ENCODE results near the gene DAZAP1.
A peak's percentile ranks its signal among the peaks of the same experiment; 100 is the strongest.
"Not testable (repeated sequence)": the region's sequence is repeated elsewhere in the genome, so short reads cannot be mapped to it uniquely, and the experiment has no call there.

The DAZAP1 gene

GRCh38 chr19:1420085-1420484 lies 12.7 kb downstream of the DAZAP1 start:
- not testable (repeated sequence) for H3K4me3 ChIP-seq (ENCODE audit: low read depth in 1 of 2, low read length in 2 of 2); H3K27me3 ChIP-seq (ENCODE audit: control insufficient read depth in 1 of 2, insufficient read depth in 2 of 2, low read length in 2 of 2); H3K27ac ChIP-seq (ENCODE audit: low read depth, low read length); H3K9me3 ChIP-seq (ENCODE audit: control insufficient read depth in 1 of 2, low read length in 2 of 2); H3K9ac ChIP-seq (ENCODE audit: low read depth in 1 of 2, low read length in 2 of 2)
- Histone ChIP-seq H3K36me3 (ENCODE audit: control insufficient read depth in 1 of 2, insufficient read depth in 2 of 2, low read length in 2 of 2) (peaks cover 34 to 77% of the 10 kb centered on the region in 2 donors), H3K4me1 (ENCODE audit: control insufficient read depth in 1 of 2, insufficient read depth in 2 of 2, low read length in 2 of 2) (peaks cover 33 to 36% of the 10 kb centered on the region in 2 donors)

GRCh38 chr19:1420590-1420989 lies 13.2 kb downstream of the DAZAP1 start:
- Histone ChIP-seq H3K27me3 (ENCODE audit: control insufficient read depth in 1 of 2, insufficient read depth in 2 of 2, low read length in 2 of 2) (no peaks in the 10 kb centered on the region), H3K9me3 (ENCODE audit: control insufficient read depth in 1 of 2, low read length in 2 of 2) (no peaks in the 10 kb centered on the region), H3K36me3 (ENCODE audit: control insufficient read depth in 1 of 2, insufficient read depth in 2 of 2, low read length in 2 of 2) (peaks cover 39 to 82% of the 10 kb centered on the region in 2 donors), H3K9ac (ENCODE audit: low read depth in 1 of 2, low read length in 2 of 2) (no peak overlapping the region), H3K27ac (ENCODE audit: low read depth, low read length) (no peak overlapping the region), H3K4me3 (ENCODE audit: low read depth in 1 of 2, low read length in 2 of 2) (no peak overlapping the region), H3K4me1 (ENCODE audit: control insufficient read depth in 1 of 2, insufficient read depth in 2 of 2, low read length in 2 of 2) (peaks cover 28 to 31% of the 10 kb centered on the region in 2 donors)

- no peaks in the 10 kb centered on the region for H3K9me3 ChIP-seq (ENCODE audit: control insufficient read depth in 1 of 2, low read length in 2 of 2)
- no peak overlapping the region for H3K27ac ChIP-seq (ENCODE audit: low read depth, low read length)
- H3K27me3 ChIP-seq (ENCODE audit: control insufficient read depth in 1 of 2, insufficient read depth in 2 of 2, low read length in 2 of 2), result no peaks in the 10 kb centered on the region
- H3K9ac ChIP-seq (ENCODE audit: low read depth in 1 of 2, low read length in 2 of 2), result no peak overlapping the region
- H3K4me3 ChIP-seq (ENCODE audit: low read depth in 1 of 2, low read length in 2 of 2), result no peak overlapping the region
- H3K4me1 ChIP-seq (ENCODE audit: control insufficient read depth in 1 of 2, insufficient read depth in 2 of 2, low read length in 2 of 2), result peaks cover 20 to 23% of the 10 kb centered on the region in 2 donors
- H3K36me3 ChIP-seq (ENCODE audit: control insufficient read depth in 1 of 2, insufficient read depth in 2 of 2, low read length in 2 of 2), result peaks cover 42 to 90% of the 10 kb centered on the region in 2 donors
Measured at GRCh38 chr19:1421218-1421957, 14.0 kb downstream of the DAZAP1 start.

- Histone ChIP-seq H3K9me3 (ENCODE audit: control insufficient read depth in 1 of 2, low read length in 2 of 2) (no peaks in the 10 kb centered on the region), H3K27me3 (ENCODE audit: control insufficient read depth in 1 of 2, insufficient read depth in 2 of 2, low read length in 2 of 2) (no peaks in the 10 kb centered on the region), H3K4me1 (ENCODE audit: control insufficient read depth in 1 of 2, insufficient read depth in 2 of 2, low read length in 2 of 2) (peaks cover 14 to 19% of the 10 kb centered on the region in 2 donors), H3K4me3 (ENCODE audit: low read depth in 1 of 2, low read length in 2 of 2) (no peak overlapping the region), H3K27ac (ENCODE audit: low read depth, low read length) (no peak overlapping the region), H3K36me3 (ENCODE audit: control insufficient read depth in 1 of 2, insufficient read depth in 2 of 2, low read length in 2 of 2) (peaks cover 42 to 95% of the 10 kb centered on the region in 2 donors), H3K9ac (ENCODE audit: low read depth in 1 of 2, low read length in 2 of 2) (no peak overlapping the region)
Measured at GRCh38 chr19:1421958-1422305, 14.5 kb downstream of the DAZAP1 start.

- H3K9ac ChIP-seq (ENCODE audit: low read depth in 1 of 2, low read length in 2 of 2), result no peak overlapping the region
- no peak overlapping the region for H3K27ac ChIP-seq (ENCODE audit: low read depth, low read length)
- H3K4me1 ChIP-seq (ENCODE audit: control insufficient read depth in 1 of 2, insufficient read depth in 2 of 2, low read length in 2 of 2), result peaks cover 10 to 19% of the 10 kb centered on the region in 2 donors
- H3K4me3 ChIP-seq (ENCODE audit: low read depth in 1 of 2, low read length in 2 of 2), result no peak overlapping the region
- H3K36me3 ChIP-seq (ENCODE audit: control insufficient read depth in 1 of 2, insufficient read depth in 2 of 2, low read length in 2 of 2), result peaks cover 42 to 95% of the 10 kb centered on the region in 2 donors
- no peaks in the 10 kb centered on the region for H3K9me3 ChIP-seq (ENCODE audit: control insufficient read depth in 1 of 2, low read length in 2 of 2)
- H3K27me3 ChIP-seq (ENCODE audit: control insufficient read depth in 1 of 2, insufficient read depth in 2 of 2, low read length in 2 of 2), result no peaks in the 10 kb centered on the region
Measured at GRCh38 chr19:1422360-1422759, 15.0 kb downstream of the DAZAP1 start.

GRCh38 chr19:1422943-1423342 lies 15.6 kb downstream of the DAZAP1 start:
- H3K27ac ChIP-seq (ENCODE audit: low read depth, low read length), result no peak overlapping the region
- peaks cover 42 to 94% of the 10 kb centered on the region in 2 donors for H3K36me3 ChIP-seq (ENCODE audit: control insufficient read depth in 1 of 2, insufficient read depth in 2 of 2, low read length in 2 of 2)
- H3K4me3 ChIP-seq (ENCODE audit: low read depth in 1 of 2, low read length in 2 of 2), result no peak overlapping the region
- no peak overlapping the region for H3K9ac ChIP-seq (ENCODE audit: low read depth in 1 of 2, low read length in 2 of 2)
- no peaks in the 10 kb centered on the region for H3K27me3 ChIP-seq (ENCODE audit: control insufficient read depth in 1 of 2, insufficient read depth in 2 of 2, low read length in 2 of 2)
- H3K4me1 ChIP-seq (ENCODE audit: control insufficient read depth in 1 of 2, insufficient read depth in 2 of 2, low read length in 2 of 2), result peaks cover 7 to 15% of the 10 kb centered on the region in 2 donors
- no peaks in the 10 kb centered on the region for H3K9me3 ChIP-seq (ENCODE audit: control insufficient read depth in 1 of 2, low read length in 2 of 2)

GRCh38 chr19:1423436-1424191 lies 16.2 kb downstream of the DAZAP1 start:
- Histone ChIP-seq H3K4me3 (ENCODE audit: low read depth in 1 of 2, low read length in 2 of 2) (no peak overlapping the region), H3K36me3 (ENCODE audit: control insufficient read depth in 1 of 2, insufficient read depth in 2 of 2, low read length in 2 of 2) (peaks cover 43 to 88% of the 10 kb centered on the region in 2 donors), H3K9me3 (ENCODE audit: control insufficient read depth in 1 of 2, low read length in 2 of 2) (no peaks in the 10 kb centered on the region), H3K9ac (ENCODE audit: low read depth in 1 of 2, low read length in 2 of 2) (no peak overlapping the region), H3K27ac (ENCODE audit: low read depth, low read length) (no peak overlapping the region), H3K4me1 (ENCODE audit: control insufficient read depth in 1 of 2, insufficient read depth in 2 of 2, low read length in 2 of 2) (peaks cover 7 to 10% of the 10 kb centered on the region in 2 donors), H3K27me3 (ENCODE audit: control insufficient read depth in 1 of 2, insufficient read depth in 2 of 2, low read length in 2 of 2) (no peaks in the 10 kb centered on the region)

GRCh38 chr19:1424192-1424955 lies 17.0 kb downstream of the DAZAP1 start:
- H3K9me3 ChIP-seq (ENCODE audit: control insufficient read depth in 1 of 2, low read length in 2 of 2), result no peaks in the 10 kb centered on the region
- no peak overlapping the region for H3K27ac ChIP-seq (ENCODE audit: low read depth, low read length)
- H3K27me3 ChIP-seq (ENCODE audit: control insufficient read depth in 1 of 2, insufficient read depth in 2 of 2, low read length in 2 of 2), result no peaks in the 10 kb centered on the region
- H3K36me3 ChIP-seq (ENCODE audit: control insufficient read depth in 1 of 2, insufficient read depth in 2 of 2, low read length in 2 of 2), result peaks cover 43 to 88% of the 10 kb centered on the region in 2 donors
- H3K4me3 ChIP-seq (ENCODE audit: low read depth in 1 of 2, low read length in 2 of 2), result no peak overlapping the region
- peaks cover 7 to 10% of the 10 kb centered on the region in 2 donors for H3K4me1 ChIP-seq (ENCODE audit: control insufficient read depth in 1 of 2, insufficient read depth in 2 of 2, low read length in 2 of 2)
- no peak overlapping the region for H3K9ac ChIP-seq (ENCODE audit: low read depth in 1 of 2, low read length in 2 of 2)

GRCh38 chr19:1425102-1425837 lies 17.9 kb downstream of the DAZAP1 start:
- peak overlapping the region; percentile 32 for H3K27ac ChIP-seq (ENCODE audit: low read depth, low read length)
- no peaks in the 10 kb centered on the region for H3K9me3 ChIP-seq (ENCODE audit: control insufficient read depth in 1 of 2, low read length in 2 of 2)
- no peak overlapping the region for H3K9ac ChIP-seq (ENCODE audit: low read depth in 1 of 2, low read length in 2 of 2)
- peaks cover 7 to 10% of the 10 kb centered on the region in 2 donors for H3K4me1 ChIP-seq (ENCODE audit: control insufficient read depth in 1 of 2, insufficient read depth in 2 of 2, low read length in 2 of 2)
- H3K36me3 ChIP-seq (ENCODE audit: control insufficient read depth in 1 of 2, insufficient read depth in 2 of 2, low read length in 2 of 2), result peaks cover 39 to 87% of the 10 kb centered on the region in 2 donors
- H3K4me3 ChIP-seq (ENCODE audit: low read depth in 1 of 2, low read length in 2 of 2), result no peak overlapping the region
- no peaks in the 10 kb centered on the region for H3K27me3 ChIP-seq (ENCODE audit: control insufficient read depth in 1 of 2, insufficient read depth in 2 of 2, low read length in 2 of 2)
